Lung (tissue), 12 donors: Measurements from ENCODE around the gene GPR146. TPM values are rescaled to one million over a fixed set of nuclear protein-coding genes. Genes with fewer than 3 reads are reported as not detected.

Experiments
- ATAC-seq: fragments of 200-7000 bp; cut with Tn5 transposase; one replicate; pipeline ENCODE4 v1.9.1; 2020; ENCODE audit warnings: moderate number of reproducible peaks; ENCODE audit not compliant: insufficient read depth, low FRiP score
- DNase-seq, 3 donors: peaks; one replicate each; pipeline ENCODE4 v3.0.0-alpha.2; 2013 to 2017
- H3K27ac ChIP-seq, 2 donors: one replicate each; pipeline ENCODE4 v1.5.1; 2013; ENCODE audit warnings: mild to moderate bottlenecking in 2 of 2, moderate library complexity in 2 of 2, control low read depth in 1 of 2, inconsistent platforms in 1 of 2, low read depth in 1 of 2, low read length in 1 of 2
- H3K27me3 ChIP-seq, 3 donors: one replicate each; pipeline ENCODE4 v1.5.1; 2013; ENCODE audit warnings: low read length in 2 of 3; ENCODE audit not compliant: control insufficient read depth in 3 of 3, insufficient read depth in 3 of 3
- H3K36me3 ChIP-seq, 4 donors: one replicate each; pipeline ENCODE4 v1.5.1; 2013; ENCODE audit warnings: low read length in 4 of 4, mild to moderate bottlenecking in 1 of 4, moderate library complexity in 1 of 4; ENCODE audit not compliant: control insufficient read depth in 4 of 4, insufficient read depth in 4 of 4
- H3K4me1 ChIP-seq, 5 donors: one replicate each; pipeline ENCODE4 v1.5.1; 2013; ENCODE audit warnings: low read length in 5 of 5, mild to moderate bottlenecking in 2 of 5, moderate library complexity in 1 of 5; ENCODE audit not compliant: control insufficient read depth in 5 of 5, insufficient read depth in 5 of 5
- H3K4me3 ChIP-seq: one replicate; pipeline ENCODE4 v1.5.1; 2013; ENCODE audit warnings: mild to moderate bottlenecking, control low read depth, moderate library complexity
- H3K9ac ChIP-seq, 2 donors: one replicate each; pipeline ENCODE4 v1.5.1; 2013; ENCODE audit warnings: low read length in 2 of 2, control low read depth in 1 of 2; ENCODE audit not compliant: insufficient read depth in 1 of 2
- H3K9me3 ChIP-seq, 4 donors: one replicate each; pipeline ENCODE4 v1.5.1; 2013; ENCODE audit warnings: low read length in 3 of 4, mild to moderate bottlenecking in 1 of 4, moderate library complexity in 1 of 4; ENCODE audit not compliant: control insufficient read depth in 4 of 4, insufficient read depth in 3 of 4
- CTCF ChIP-seq: IDR thresholded peaks from 2 replicates; pipeline ENCODE4 v1.5.1; 2012; ENCODE audit warnings: mild to moderate bottlenecking; ENCODE audit errors: control extremely low read depth, extremely low read depth
- WGBS, 2 donors: extraction: QIAGEN DNeasy Blood & Tissue Kit; methylation state at CpG; one replicate each; pipeline ENCODE4 v1.1.7; 2013; 5-methylcytosine and 5-hydroxymethylcytosine counted together
- polyA plus RNA-seq, 2 donors: library from polyadenylated mRNA; stranded (reverse); fragments of 200-250 nt; gene quantifications; one replicate each; pipeline ENCODE4 v1.2.1, GENCODE V29; 2013
- total RNA-seq, 2 donors: library from RNA; depleted of rRNA in 1 of 2; stranded (reverse); fragments of >200 nt in 1 of 2; gene quantifications; one replicate each; pipeline ENCODE4 v1.2.1, GENCODE V29; 2014 to 2021
- donor health status: control.
- donor health status: control.
- donor health status: Bipolar disorder and iron deficiency.
- donor health status: healthy.
- donor health status: DM: yes; HTN: yes; CAD: no.

The GPR146 gene
- total and polyA plus RNA-seq, 4 donors, result 13.7 to 27.1 (median 14.0) TPM

DNA sequence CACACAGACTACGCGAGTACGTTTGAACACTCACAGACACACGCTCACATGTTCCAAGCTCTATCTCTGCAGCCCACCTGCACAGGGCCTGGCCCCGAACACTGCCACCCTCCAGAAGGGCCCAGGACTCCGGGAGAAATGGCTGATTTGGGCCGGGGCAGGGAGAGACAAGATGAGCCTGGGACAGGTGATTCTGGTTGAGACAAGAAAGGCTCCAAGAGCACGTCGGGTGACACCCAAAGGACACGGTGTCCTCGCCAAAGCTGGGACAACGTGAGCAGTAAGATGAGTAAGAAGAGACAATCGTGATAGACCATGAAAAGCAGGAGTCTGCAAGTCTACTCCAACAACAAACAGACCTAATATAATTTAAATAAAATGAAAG, 52.8 kb downstream of the GPR146 start:
- Histone ChIP-seq H3K27ac (no peak overlapping the region), H3K4me3 (no peak overlapping the region), H3K27me3 (no peaks in the 10 kb centered on the region), H3K9me3 (peaks cover 0 to 3% (median 0%) of the 10 kb centered on the region in 4 donors), H3K4me1 (peaks cover 0 to 32% (median 8%) of the 10 kb centered on the region in 5 donors), H3K9ac (no peak overlapping the region), H3K36me3 (peaks cover 0 to 14% (median 1%) of the 10 kb centered on the region in 4 donors)
- TF ChIP-seq CTCF, result no peak
- DNase-seq (no peak), ATAC-seq (no peak)
- 89 to 97% methylated on average over 13 of the region's 13 CpGs for WGBS, 2 donors

- peaks cover 0 to 35% (median 7%) of the 10 kb centered on the region in 5 donors for H3K4me1 ChIP-seq
- H3K36me3 ChIP-seq, result peaks cover 0 to 3% (median 1%) of the 10 kb centered on the region in 4 donors
- H3K9ac ChIP-seq, result no peak overlapping the region
- DNase-seq, result no peak
- peaks cover 0 to 2% (median 0%) of the 10 kb centered on the region in 4 donors for H3K9me3 ChIP-seq
- 94 to 96% methylated on average over 43 of the region's 43 CpGs for WGBS, 2 donors
- no peak overlapping the region for H3K4me3 ChIP-seq
- TF ChIP-seq CTCF, result no peak
- H3K27ac ChIP-seq, result no peak overlapping the region
- ATAC-seq, result no peak
- no peaks in the 10 kb centered on the region for H3K27me3 ChIP-seq
Observed at GRCh38 chr7:1098243-1099153, 54.2 kb downstream of the GPR146 start.

DNA sequence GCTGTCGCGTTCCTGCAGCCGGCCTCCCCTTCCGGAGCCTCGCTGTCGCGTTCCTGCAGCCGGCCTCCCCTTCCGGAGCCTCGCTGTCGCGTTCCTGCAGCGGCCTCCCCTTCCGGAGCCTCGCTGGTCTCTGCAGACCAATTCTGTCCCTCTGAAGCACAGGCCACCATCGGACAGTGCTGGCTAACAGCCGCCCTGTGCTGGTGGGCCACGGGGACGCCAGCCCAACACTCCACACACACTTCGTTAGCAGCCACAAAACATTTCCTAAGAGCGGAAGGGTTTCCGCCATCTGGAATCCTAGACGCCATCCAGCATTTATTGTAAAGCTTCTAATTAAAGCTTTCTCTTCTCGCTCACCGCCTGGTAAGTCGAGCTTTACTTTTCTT, 54.8 kb downstream of the GPR146 start:
- peaks cover 0 to 3% (median 1%) of the 10 kb centered on the region in 4 donors for H3K36me3 ChIP-seq
- DNase-seq (no peak), ATAC-seq (no peak)
- TF ChIP-seq CTCF, result no peak
- no peak overlapping the region for H3K9ac ChIP-seq
- H3K4me3 ChIP-seq, result no peak overlapping the region
- no peak overlapping the region for H3K27ac ChIP-seq
- 96% methylated on average over 26 of the region's 26 CpGs for WGBS, 2 donors
- H3K4me1 ChIP-seq, result peaks cover 0 to 35% (median 7%) of the 10 kb centered on the region in 5 donors
- no peaks in the 10 kb centered on the region for H3K27me3 ChIP-seq
- H3K9me3 ChIP-seq, result peaks cover 0 to 2% (median 0%) of the 10 kb centered on the region in 4 donors
